Vagina (tissue), 2 donors: Measurements from ENCODE around the gene KIF26A. TPM values are rescaled to one million over a fixed set of nuclear protein-coding genes. Genes with fewer than 3 reads are reported as not detected.

Experiments used
- DNase-seq, 2 donors: peaks; one replicate each; pipeline ENCODE4 v3.0.0-alpha.2; 2017; ENCODE audit errors: extremely low spot score in 2 of 2
- H3K27ac ChIP-seq: fragments of 200-600 bp; sonication (generic); one replicate; pipeline ENCODE4 v1.5.1; 2019
- H3K27me3 ChIP-seq: fragments of 200-600 bp; sonication (generic); one replicate; pipeline ENCODE4 v1.5.1; 2019
- H3K36me3 ChIP-seq, 2 donors: fragments of 200-600 bp; sonication (generic); one replicate each; pipeline ENCODE4 v1.5.1; 2017 to 2019
- H3K4me1 ChIP-seq: fragments of 200-600 bp; sonication (generic); one replicate; pipeline ENCODE4 v1.5.1; 2019
- H3K4me3 ChIP-seq, 2 donors: fragments of 200-600 bp; sonication (generic); 1 replicate in 1 of 2; 2 replicates in 1 of 2; pipeline ENCODE4 v1.5.1; 2016 to 2019
- H3K9me3 ChIP-seq: fragments of 200-600 bp; sonication (generic); one replicate; pipeline ENCODE4 v1.5.1; 2019
- CTCF ChIP-seq, 3 experiments: fragments of 450-650 bp in 2 of 3; fragments of 200-600 bp in 1 of 3; sonication (generic) in 1 of 3; IDR thresholded peaks; one replicate each; pipeline ENCODE4 v1.5.1; 2017 to 2019; ENCODE audit warnings: antibody characterized with exemption in 3 of 3, mild to moderate bottlenecking in 2 of 3, moderate library complexity in 2 of 3
- POLR2A ChIP-seq, 2 donors: fragments of 450-650 bp; IDR thresholded peaks; one replicate each; pipeline ENCODE4 v1.6.1; 2017; ENCODE audit warnings: antibody characterized with exemption in 2 of 2, mild to moderate bottlenecking in 2 of 2, moderate library complexity in 2 of 2
- POLR2AphosphoS5 ChIP-seq, 2 donors: sonication (generic); formaldehyde crosslinking; IDR thresholded peaks; one replicate each; pipeline ENCODE4 v1.9.0; 2017; ENCODE audit warnings: antibody characterized with exemption in 2 of 2, mild to moderate bottlenecking in 2 of 2, low read depth in 1 of 2; ENCODE audit not compliant: insufficient read depth in 1 of 2
- intact Hi-C: fragments of 100-400 bp; cut with DNase I; formaldehyde crosslinking; loops from one replicate; pipeline ENCODE4 v1.15.1; 2023
- total RNA-seq: library from RNA; depleted of rRNA; stranded (reverse); fragments of >200 nt; gene quantifications from one replicate; pipeline ENCODE4 v1.2.3, GENCODE V29; 2016

KIF26A gene
- total RNA-seq, 1 donor from 2014 or later = 2.7 TPM

- peak overlapping the region; percentile 39 to 49 for H3K4me3 ChIP-seq
- no peak for DNase-seq
- intact Hi-C loops = no loop called here
- no peaks in the 10 kb centered on the region for H3K9me3 ChIP-seq
- peaks cover 20% of the 10 kb centered on the region for H3K4me1 ChIP-seq
- H3K27me3 ChIP-seq = no peaks in the 10 kb centered on the region
- no peak for TF ChIP-seq CTCF (IDR thresholded peaks at IDR 0.05)
- TF ChIP-seq POLR2AphosphoS5 (IDR thresholded peaks at IDR 0.05; ENCODE audit: insufficient read depth in 1 of 2, low read depth in 1 of 2) = no peak
- no peak for TF ChIP-seq POLR2A (IDR thresholded peaks at IDR 0.05)
- no peak overlapping the region for H3K27ac ChIP-seq
- H3K36me3 ChIP-seq = no peaks in the 10 kb centered on the region
Measured at GRCh38 chr14:104115691-104116287, 22.6 kb upstream of the KIF26A start.

GRCh38 chr14:104116288-104116755, 22.1 kb upstream of the KIF26A start:
- H3K4me3 ChIP-seq = peak overlapping the region; percentile 39 to 49
- no peaks in the 10 kb centered on the region for H3K36me3 ChIP-seq
- DNase-seq = no peak
- peaks cover 20% of the 10 kb centered on the region for H3K4me1 ChIP-seq
- H3K9me3 ChIP-seq = no peaks in the 10 kb centered on the region
- no peak for TF ChIP-seq CTCF (IDR thresholded peaks at IDR 0.05)
- peak in 1 of 2 donors; percentile 25 for TF ChIP-seq POLR2AphosphoS5 (IDR thresholded peaks at IDR 0.05; ENCODE audit: insufficient read depth in 1 of 2, low read depth in 1 of 2)
- no peak for TF ChIP-seq POLR2A (IDR thresholded peaks at IDR 0.05)
- intact Hi-C loops = no loop called here
- no peaks in the 10 kb centered on the region for H3K27me3 ChIP-seq
- H3K27ac ChIP-seq = peak overlapping the region; percentile 75

- no peaks in the 10 kb centered on the region for H3K27me3 ChIP-seq
- intact Hi-C loops = no loop called here
Measured at GRCh38 chr14:104116756-104117340, 21.5 kb upstream of the KIF26A start.

GRCh38 chr14:104117341-104118005, 20.9 kb upstream of the KIF26A start:
- Histone ChIP-seq H3K4me3 (peak overlapping the region; percentile 39 to 49), H3K27ac (peak overlapping the region; percentile 53), H3K9me3 (no peaks in the 10 kb centered on the region), H3K27me3 (no peaks in the 10 kb centered on the region), H3K4me1 (peaks cover 20% of the 10 kb centered on the region), H3K36me3 (no peaks in the 10 kb centered on the region)
- TF ChIP-seq POLR2AphosphoS5 (IDR thresholded peaks at IDR 0.05; ENCODE audit: insufficient read depth in 1 of 2, low read depth in 1 of 2) (no peak), POLR2A (IDR thresholded peaks at IDR 0.05) (no peak), CTCF (IDR thresholded peaks at IDR 0.05) (no peak)
- intact Hi-C loops = no loop called here
- no peak for DNase-seq

More at GRCh38 chr14:104116756-104117340, 21.5 kb upstream of the KIF26A start:
- peak overlapping the region; percentile 75 for H3K27ac ChIP-seq
- DNase-seq = no peak
- TF ChIP-seq POLR2A (IDR thresholded peaks at IDR 0.05) (no peak), POLR2AphosphoS5 (IDR thresholded peaks at IDR 0.05; ENCODE audit: insufficient read depth in 1 of 2, low read depth in 1 of 2) (no peak), CTCF (IDR thresholded peaks at IDR 0.05) (no peak)
- H3K36me3 ChIP-seq = no peaks in the 10 kb centered on the region
- H3K4me1 ChIP-seq = peaks cover 20% of the 10 kb centered on the region
- H3K4me3 ChIP-seq = peak overlapping the region; percentile 39 to 49
- H3K9me3 ChIP-seq = no peaks in the 10 kb centered on the region
